Fibroblast of lung (primary cell): Measurements from ENCODE around the gene UBB. TPM values are rescaled to one million over a fixed set of nuclear protein-coding genes. Genes with fewer than 3 reads are reported as not detected.

Experiments used
- DNase-seq, 2 donors: peaks; one replicate each; pipeline versions ENCODE4 v3.0.0 to v3.0.0-alpha.2; 2010; ENCODE audit warnings: low read depth in 2 of 2
- H2AFZ ChIP-seq: 2 replicates; pipeline ENCODE4 v1.5.1; 2012; ENCODE audit warnings: low read length, control low read depth, inconsistent platforms
- H3K27ac ChIP-seq: 2 replicates; pipeline ENCODE4 v1.5.1; 2011; ENCODE audit warnings: low read length, control low read depth; ENCODE audit not compliant: insufficient read depth
- H3K27me3 ChIP-seq: 2 replicates; pipeline ENCODE4 v1.5.1; 2011; ENCODE audit warnings: mild to moderate bottlenecking, low read length; ENCODE audit not compliant: control insufficient read depth, insufficient read depth
- H3K36me3 ChIP-seq: 2 replicates; pipeline ENCODE4 v1.5.1; 2011; ENCODE audit warnings: low read length; ENCODE audit not compliant: control insufficient read depth, insufficient read depth
- H3K4me1 ChIP-seq: 2 replicates; pipeline ENCODE4 v1.5.1; 2011; ENCODE audit warnings: low read length; ENCODE audit not compliant: control insufficient read depth, insufficient read depth; ENCODE audit errors: extremely low read depth
- H3K4me2 ChIP-seq: 2 replicates; pipeline ENCODE4 v1.5.1; 2011; ENCODE audit warnings: low read length, control low read depth; ENCODE audit not compliant: insufficient read depth; ENCODE audit errors: extremely low read depth
- H3K4me3 ChIP-seq, 4 experiments: fragments of 200-600 bp in 1 of 4; sonication (generic) in 1 of 4; replicated peaks in 1 of 4; 2 replicates each; pipeline ENCODE4 v1.5.1; 2011 to 2016; ENCODE audit warnings: low read length in 4 of 4, low read depth in 3 of 4, mild to moderate bottlenecking in 3 of 4, control low read depth in 2 of 4, inconsistent platforms in 1 of 4, mixed read lengths in 1 of 4; ENCODE audit not compliant: insufficient read depth in 1 of 4; ENCODE audit errors: control extremely low read depth in 1 of 4
- H3K79me2 ChIP-seq: 2 replicates; pipeline ENCODE4 v1.5.1; 2012; ENCODE audit warnings: mild to moderate bottlenecking, low read length, inconsistent platforms; ENCODE audit not compliant: control insufficient read depth, insufficient read depth
- H3K9ac ChIP-seq: 2 replicates; pipeline ENCODE4 v1.5.1; 2011; ENCODE audit warnings: mild to moderate bottlenecking, low read length, control low read depth; ENCODE audit not compliant: insufficient read depth
- H3K9me3 ChIP-seq: 2 replicates; pipeline ENCODE4 v1.5.1; 2012; ENCODE audit warnings: low read depth, low read length; ENCODE audit not compliant: control insufficient read depth, insufficient read depth
- H4K20me1 ChIP-seq: 2 replicates; pipeline ENCODE4 v1.5.1; 2011; ENCODE audit warnings: low read length; ENCODE audit not compliant: control insufficient read depth, insufficient read depth; ENCODE audit errors: extremely low read depth
- CTCF ChIP-seq, 2 donors: IDR thresholded peaks in 1 of 2; conservative IDR thresholded peaks in 1 of 2; 1 replicate in 1 of 2; 2 replicates in 1 of 2; pipeline ENCODE4 v1.5.1; 2011 to 2012; ENCODE audit warnings: low read length in 2 of 2, control low read depth in 1 of 2, inconsistent platforms in 1 of 2, low read depth in 1 of 2, mild to moderate bottlenecking in 1 of 2
- EZH2 ChIP-seq: IDR thresholded peaks from 2 replicates; pipeline ENCODE4 v1.5.1; 2012; ENCODE audit warnings: low read length, control low read depth, mild to moderate bottlenecking; ENCODE audit errors: missing control alignments
- polyA plus RNA-seq, 2 donors: library from polyadenylated mRNA; depleted of rRNA in 1 of 2; stranded (reverse) in 1 of 2; unstranded in 1 of 2; fragments of >200 nt; gene quantifications; 2 replicates each; pipeline ENCODE4 v1.2.1, GENCODE V29; 2011 to 2012; ENCODE audit warnings: missing spikeins in 1 of 2
- total RNA-seq: library from RNA; depleted of rRNA; stranded (reverse); fragments of >200 nt; gene quantifications from 2 replicates; pipeline ENCODE4 v1.2.1, GENCODE V29; 2014

Gene UBB
- total and polyA plus RNA-seq, 2 donors (not counting 1 experiment from before 2014, with no cell fraction given), result 1,190 to 3,188 TPM

GRCh38 chr17:16349431-16349830 is 31.5 kb upstream of the UBB start:
- no peak for DNase-seq
- Histone ChIP-seq H2AFZ (no peak overlapping the region), H3K4me3 (no peak overlapping the region), H3K9ac (no peak overlapping the region), H4K20me1 (no peaks in the 10 kb centered on the region), H3K4me1 (no peaks in the 10 kb centered on the region), H3K27ac (no peak overlapping the region), H3K79me2 (no peaks in the 10 kb centered on the region), H3K36me3 (peaks cover 3% of the 10 kb centered on the region), H3K27me3 (no peaks in the 10 kb centered on the region), H3K9me3 (no peaks in the 10 kb centered on the region), H3K4me2 (no peak overlapping the region)
- no peak for TF ChIP-seq EZH2
- TF ChIP-seq CTCF (conservative IDR thresholded peaks at IDR 0.05 in 1 of 2, IDR thresholded peaks at IDR 0.05 in 1 of 2; ENCODE audit: low read depth in 1 of 2, low read length in 2 of 2), result no peak

- DNase-seq, result peak; percentile 54 to 72
- Histone ChIP-seq H3K27ac (peak overlapping the region; percentile 65), H3K4me2 (peak overlapping the region; percentile 59), H3K9ac (peak overlapping the region; percentile 74), H3K79me2 (no peaks in the 10 kb centered on the region), H2AFZ (peak overlapping the region; percentile 50), H4K20me1 (no peaks in the 10 kb centered on the region), H3K4me3 (peak overlapping the region; percentile 57 to 82 (median 71)), H3K27me3 (no peaks in the 10 kb centered on the region), H3K36me3 (peaks cover 3% of the 10 kb centered on the region), H3K9me3 (no peaks in the 10 kb centered on the region), H3K4me1 (no peaks in the 10 kb centered on the region)
- TF ChIP-seq EZH2 (no peak), CTCF (conservative IDR thresholded peaks at IDR 0.05 in 1 of 2, IDR thresholded peaks at IDR 0.05 in 1 of 2; ENCODE audit: low read depth in 1 of 2, low read length in 2 of 2) (no peak)
Observed at GRCh38 chr17:16351831-16352230, 29.1 kb upstream of the UBB start.

GRCh38 chr17:16352303-16352666 is 28.6 kb upstream of the UBB start:
- peak; percentile 36 to 42 for DNase-seq
- H3K79me2 ChIP-seq, result no peaks in the 10 kb centered on the region
- H3K27me3 ChIP-seq, result no peaks in the 10 kb centered on the region
- no peaks in the 10 kb centered on the region for H3K9me3 ChIP-seq
- peak overlapping the region; percentile 50 for H2AFZ ChIP-seq
- peak overlapping the region; percentile 59 for H3K4me2 ChIP-seq
- H3K4me3 ChIP-seq, result peak overlapping the region; percentile 57 to 82 (median 71)
- TF ChIP-seq EZH2, result no peak
- no peak for TF ChIP-seq CTCF (conservative IDR thresholded peaks at IDR 0.05 in 1 of 2, IDR thresholded peaks at IDR 0.05 in 1 of 2; ENCODE audit: low read depth in 1 of 2, low read length in 2 of 2)
- peak overlapping the region; percentile 74 for H3K9ac ChIP-seq
- H3K4me1 ChIP-seq, result no peaks in the 10 kb centered on the region
- peak overlapping the region; percentile 65 for H3K27ac ChIP-seq
- H3K36me3 ChIP-seq, result peaks cover 3% of the 10 kb centered on the region
- H4K20me1 ChIP-seq, result no peaks in the 10 kb centered on the region
